Mesenchymal stem cell (in vitro differentiated cells and primary cell): ENCODE results near the gene BPIFB3.
"Not testable (repeated sequence)": the region's sequence is repeated elsewhere in the genome, so short reads cannot be mapped to it uniquely, and the experiment has no call there.

Experiments
- DNase-seq: peaks from one replicate; pipeline ENCODE4 v3.0.0-alpha.2; 2013
- H2AFZ ChIP-seq: one replicate; pipeline ENCODE4 v1.6.1; 2013; ENCODE audit warnings: low read depth, mild to moderate bottlenecking, control low read depth, inconsistent platforms, low read length, moderate library complexity
- H2AK5ac ChIP-seq: 2 replicates; pipeline ENCODE4 v1.6.1; 2013; ENCODE audit warnings: low read length, moderate library complexity, mild to moderate bottlenecking, inconsistent platforms; ENCODE audit not compliant: severe bottlenecking
- H2BK120ac ChIP-seq: one replicate; pipeline ENCODE4 v1.6.1; 2013; ENCODE audit warnings: low read depth, mild to moderate bottlenecking, inconsistent platforms, low read length, moderate library complexity
- H2BK12ac ChIP-seq, 2 experiments: one replicate each; pipeline ENCODE4 v1.6.1; 2013; ENCODE audit warnings: inconsistent platforms in 2 of 2, low read length in 2 of 2, mild to moderate bottlenecking in 2 of 2, moderate library complexity in 2 of 2, control low read depth in 1 of 2
- H2BK15ac ChIP-seq: one replicate; pipeline ENCODE4 v1.6.1; 2013; ENCODE audit warnings: mild to moderate bottlenecking, low read depth, inconsistent platforms; ENCODE audit not compliant: poor library complexity, severe bottlenecking
- H2BK5ac ChIP-seq: 2 replicates; pipeline ENCODE4 v1.6.1; 2013; ENCODE audit warnings: low read depth, mild to moderate bottlenecking, low read length, control low read depth, inconsistent platforms; ENCODE audit not compliant: poor library complexity, severe bottlenecking
- H3K14ac ChIP-seq, 2 experiments: one replicate each; pipeline ENCODE4 v1.6.1; 2013; ENCODE audit warnings: inconsistent platforms in 2 of 2, low read length in 2 of 2, control low read depth in 1 of 2, mild to moderate bottlenecking in 1 of 2, moderate library complexity in 1 of 2
- H3K18ac ChIP-seq, 2 experiments: one replicate each; pipeline ENCODE4 v1.6.1; 2013; ENCODE audit warnings: inconsistent platforms in 2 of 2, low read length in 2 of 2, control low read depth in 1 of 2, low read depth in 1 of 2, mild to moderate bottlenecking in 1 of 2
- H3K23ac ChIP-seq, 2 experiments: one replicate each; pipeline ENCODE4 v1.6.1; 2013; ENCODE audit warnings: inconsistent platforms in 2 of 2, low read length in 2 of 2, mild to moderate bottlenecking in 2 of 2, moderate library complexity in 2 of 2, control low read depth in 1 of 2
- H3K27ac ChIP-seq: 2 replicates; pipeline ENCODE4 v1.5.1; 2013; ENCODE audit warnings: mild to moderate bottlenecking, moderate library complexity, low read length, control low read depth, inconsistent platforms; ENCODE audit not compliant: poor library complexity, severe bottlenecking
- H3K27me3 ChIP-seq, 2 experiments: 2 replicates each; pipeline versions ENCODE4 v1.6.1 to v1.7.0; 2013; ENCODE audit warnings: low read length in 2 of 2, mild to moderate bottlenecking in 2 of 2, moderate library complexity in 2 of 2, control low read depth in 1 of 2, inconsistent platforms in 1 of 2; ENCODE audit not compliant: control insufficient read depth in 1 of 2, insufficient read depth in 1 of 2
- H3K36me3 ChIP-seq, 2 experiments: 2 replicates each; pipeline versions ENCODE4 v1.6.1 to v1.7.0; 2013; ENCODE audit warnings: low read length in 2 of 2, control low read depth in 1 of 2, inconsistent platforms in 1 of 2, low read depth in 1 of 2, mild to moderate bottlenecking in 1 of 2; ENCODE audit not compliant: insufficient read depth in 2 of 2, control insufficient read depth in 1 of 2
- H3K4ac ChIP-seq, 2 experiments: one replicate each; pipeline ENCODE4 v1.6.1; 2013; ENCODE audit warnings: inconsistent platforms in 2 of 2, low read length in 2 of 2, mild to moderate bottlenecking in 2 of 2, moderate library complexity in 2 of 2, control low read depth in 1 of 2, low read depth in 1 of 2
- H3K4me1 ChIP-seq: 2 replicates; pipeline ENCODE4 v1.6.1; 2013; ENCODE audit warnings: low read depth, low read length, control low read depth; ENCODE audit not compliant: control insufficient read depth, insufficient read depth
- H3K4me2 ChIP-seq: 2 replicates; pipeline ENCODE4 v1.6.1; 2013; ENCODE audit warnings: low read length, mild to moderate bottlenecking, inconsistent platforms; ENCODE audit not compliant: poor library complexity, severe bottlenecking
- H3K4me3 ChIP-seq, 2 experiments: 2 replicates each; pipeline versions ENCODE4 v1.5.1 to v1.7.0; 2013; ENCODE audit warnings: low read length in 2 of 2, mild to moderate bottlenecking in 2 of 2, control low read depth in 1 of 2, low read depth in 1 of 2; ENCODE audit not compliant: insufficient read depth in 1 of 2
- H3K79me1 ChIP-seq: replicated peaks from 2 replicates; pipeline ENCODE4 v1.6.1; 2013; ENCODE audit warnings: mild to moderate bottlenecking, control low read depth, low read length, inconsistent platforms; ENCODE audit not compliant: poor library complexity, severe bottlenecking
- H3K9ac ChIP-seq: 2 replicates; pipeline ENCODE4 v1.7.0; 2013; ENCODE audit warnings: mild to moderate bottlenecking, low read length, moderate library complexity
- H3K9me3 ChIP-seq: 2 replicates; pipeline ENCODE4 v1.7.0; 2013; ENCODE audit warnings: mild to moderate bottlenecking, low read length; ENCODE audit not compliant: control insufficient read depth
- H4K8ac ChIP-seq: one replicate; pipeline ENCODE4 v1.6.1; 2013; ENCODE audit warnings: inconsistent platforms, mild to moderate bottlenecking, low read length, moderate library complexity
- H4K91ac ChIP-seq: one replicate; pipeline ENCODE4 v1.6.1; 2013; ENCODE audit warnings: mild to moderate bottlenecking, low read length, inconsistent platforms
- WGBS: methylation state at CpG from one replicate; pipeline ENCODE4 v1.1.7; 2013; ENCODE audit warnings: mixed read lengths; 5-methylcytosine and 5-hydroxymethylcytosine counted together

The BPIFB3 gene

GRCh38 chr20:33043731-33044181, 9.9 kb upstream of the BPIFB3 start:
- Histone ChIP-seq H3K79me1 (no peaks in the 10 kb centered on the region), H3K23ac (no peak overlapping the region), H4K91ac (peak overlapping the region; percentile 46), H3K4ac (no peak overlapping the region), H3K27me3 (peaks cover 0 to 23% of the 10 kb centered on the region in 2 experiments), H3K27ac (no peak overlapping the region), H2AK5ac (no peak overlapping the region), H2AFZ (no peak overlapping the region), H3K18ac (no peak overlapping the region), H3K4me2 (no peak overlapping the region), H4K8ac (no peak overlapping the region), H3K14ac (no peak overlapping the region), H2BK120ac (no peak overlapping the region), H2BK15ac (no peak overlapping the region), H3K36me3 (no peaks in the 10 kb centered on the region), H3K9ac (no peak overlapping the region), H2BK12ac (no peak overlapping the region), H3K4me3 (no peak overlapping the region), H3K4me1 (no peaks in the 10 kb centered on the region), H3K9me3 (peaks cover 9% of the 10 kb centered on the region), H2BK5ac (no peak overlapping the region)
- no peak for DNase-seq
- WGBS: 50% methylated on average over 1 of the region's 1 CpG

DNA sequence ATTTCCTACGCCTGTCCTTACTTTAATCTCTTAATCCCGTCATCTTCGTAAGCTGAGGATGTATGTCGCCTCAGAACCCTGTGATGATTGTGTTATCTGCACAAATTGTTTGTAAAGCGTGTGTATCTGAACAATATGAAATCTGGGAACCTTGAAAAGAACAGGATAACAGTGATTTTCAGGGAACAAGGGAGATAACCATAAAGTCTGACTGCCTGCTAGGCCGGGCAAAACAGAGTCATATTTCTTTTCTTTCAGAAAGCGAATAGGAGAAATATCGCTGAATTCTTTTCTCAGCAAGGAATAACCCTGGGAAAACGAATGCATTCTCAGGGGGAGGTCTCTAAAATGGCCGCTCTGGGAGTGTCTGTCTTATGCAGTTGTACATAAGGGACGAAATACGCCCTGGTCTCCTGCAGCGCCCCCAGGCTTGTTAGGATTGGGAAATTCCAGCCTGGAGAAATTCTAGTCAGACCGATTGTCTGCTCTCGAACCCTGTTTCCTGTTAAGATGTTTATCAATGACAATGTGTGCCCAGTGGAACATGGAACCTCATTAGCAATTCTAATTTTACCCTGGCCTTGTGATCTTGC, 8.5 kb upstream of the BPIFB3 start:
- H3K9ac ChIP-seq, H4K8ac ChIP-seq, H3K4me2 ChIP-seq, H3K27me3 ChIP-seq, H2BK120ac ChIP-seq, H3K4ac ChIP-seq, H3K27ac ChIP-seq, H4K91ac ChIP-seq, DNase-seq, H3K4me1 ChIP-seq, H3K18ac ChIP-seq, H2AFZ ChIP-seq, H3K23ac ChIP-seq, H2BK5ac ChIP-seq, H2AK5ac ChIP-seq, H2BK15ac ChIP-seq, H2BK12ac ChIP-seq, H3K9me3 ChIP-seq, H3K79me1 ChIP-seq, H3K36me3 ChIP-seq, H3K14ac ChIP-seq, H3K4me3 ChIP-seq: not testable (repeated sequence)
- 77% methylated on average over 15 of the region's 15 CpGs for WGBS

DNA sequence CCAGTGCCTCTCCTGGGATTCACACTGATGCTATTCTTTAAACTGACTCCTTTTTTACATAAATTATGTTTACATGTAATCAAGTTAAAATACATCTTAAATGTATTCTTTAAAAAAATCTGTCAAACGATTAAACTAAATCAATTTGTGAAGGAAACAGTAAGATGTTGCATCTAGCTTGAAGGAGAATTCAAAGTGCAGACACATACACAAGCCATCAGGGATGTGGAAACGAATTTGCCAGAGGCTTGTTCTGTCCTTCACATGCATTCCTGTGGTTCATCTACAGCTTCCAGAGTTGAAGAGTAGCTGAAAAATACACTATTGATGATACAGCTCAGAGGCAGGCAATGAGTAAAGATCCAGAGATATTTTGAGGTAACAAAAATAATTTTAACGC, 7.3 kb upstream of the BPIFB3 start:
- Histone ChIP-seq H3K18ac (no peak overlapping the region), H2BK12ac (no peak overlapping the region), H2AFZ (no peak overlapping the region), H3K27me3 (peaks cover 0 to 8% of the 10 kb centered on the region in 2 experiments), H3K4me3 (no peak overlapping the region), H3K9me3 (peaks cover 9% of the 10 kb centered on the region), H2BK120ac (no peak overlapping the region), H2BK15ac (no peak overlapping the region), H3K79me1 (no peaks in the 10 kb centered on the region), H2AK5ac (no peak overlapping the region), H3K4me2 (no peak overlapping the region), H3K36me3 (no peaks in the 10 kb centered on the region), H3K9ac (no peak overlapping the region), H3K14ac (no peak overlapping the region), H3K4me1 (no peaks in the 10 kb centered on the region), H2BK5ac (no peak overlapping the region), H3K27ac (no peak overlapping the region), H3K23ac (no peak overlapping the region), H4K8ac (no peak overlapping the region), H3K4ac (no peak overlapping the region), H4K91ac (no peak overlapping the region)
- DNase-seq: no peak
- WGBS: 68% methylated on average over 2 of the region's 3 CpGs

GRCh38 chr20:33051333-33051732, 2.4 kb upstream of the BPIFB3 start:
- no peak overlapping the region for H3K9ac ChIP-seq
- H2AFZ ChIP-seq: no peak overlapping the region
- no peak overlapping the region for H2BK12ac ChIP-seq
- no peak overlapping the region for H3K4me3 ChIP-seq
- 80% methylated on average over 4 of the region's 4 CpGs for WGBS
- H3K79me1 ChIP-seq: no peaks in the 10 kb centered on the region
- no peak overlapping the region for H3K23ac ChIP-seq
- H3K18ac ChIP-seq: no peak overlapping the region
- H3K4ac ChIP-seq: no peak overlapping the region
- peaks cover 3% of the 10 kb centered on the region for H3K9me3 ChIP-seq
- H2BK120ac ChIP-seq: no peak overlapping the region
- H3K27me3 ChIP-seq: peaks cover 21 to 39% of the 10 kb centered on the region in 2 experiments
- H3K4me1 ChIP-seq: no peaks in the 10 kb centered on the region
- no peaks in the 10 kb centered on the region for H3K36me3 ChIP-seq
- H2BK5ac ChIP-seq: no peak overlapping the region
- DNase-seq: no peak
- H3K27ac ChIP-seq: no peak overlapping the region
- no peak overlapping the region for H2AK5ac ChIP-seq
- H4K8ac ChIP-seq: no peak overlapping the region
- H3K4me2 ChIP-seq: no peak overlapping the region
- H2BK15ac ChIP-seq: no peak overlapping the region
- no peak overlapping the region for H4K91ac ChIP-seq
- H3K14ac ChIP-seq: no peak overlapping the region
